Measurements from ENCODE around the gene MARCHF4.

- TF ChIP-seq, protein P1, sequence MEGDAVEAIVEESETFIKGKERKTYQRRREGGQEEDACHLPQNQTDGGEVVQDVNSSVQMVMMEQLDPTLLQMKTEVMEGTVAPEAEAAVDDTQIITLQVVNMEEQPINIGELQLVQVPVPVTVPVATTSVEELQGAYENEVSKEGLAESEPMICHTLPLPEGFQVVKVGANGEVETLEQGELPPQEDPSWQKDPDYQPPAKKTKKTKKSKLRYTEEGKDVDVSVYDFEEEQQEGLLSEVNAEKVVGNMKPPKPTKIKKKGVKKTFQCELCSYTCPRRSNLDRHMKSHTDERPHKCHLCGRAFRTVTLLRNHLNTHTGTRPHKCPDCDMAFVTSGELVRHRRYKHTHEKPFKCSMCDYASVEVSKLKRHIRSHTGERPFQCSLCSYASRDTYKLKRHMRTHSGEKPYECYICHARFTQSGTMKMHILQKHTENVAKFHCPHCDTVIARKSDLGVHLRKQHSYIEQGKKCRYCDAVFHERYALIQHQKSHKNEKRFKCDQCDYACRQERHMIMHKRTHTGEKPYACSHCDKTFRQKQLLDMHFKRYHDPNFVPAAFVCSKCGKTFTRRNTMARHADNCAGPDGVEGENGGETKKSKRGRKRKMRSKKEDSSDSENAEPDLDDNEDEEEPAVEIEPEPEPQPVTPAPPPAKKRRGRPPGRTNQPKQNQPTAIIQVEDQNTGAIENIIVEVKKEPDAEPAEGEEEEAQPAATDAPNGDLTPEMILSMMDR (IDR thresholded peaks at IDR 0.05) = no peak
- TF ChIP-seq POLR2A (IDR thresholded peaks at IDR 0.05) = no peak
Measured at GRCh38 chr2:216345846-216346245, 26.4 kb downstream of the MARCHF4 start.
